Measurements from ENCODE around the gene DNAAF1. TPM values are rescaled to one million over a fixed set of nuclear protein-coding genes. Genes with fewer than 3 reads are reported as not detected.

The DNAAF1 gene
- total and polyA plus RNA-seq, 2 donors: 0.85 TPM; not detected in 1

GRCh38 chr16:84159007-84159406, 13.9 kb downstream of the DNAAF1 start:
- H3K4me1 ChIP-seq (ENCODE audit: insufficient read depth): no peaks in the 10 kb centered on the region
- WGBS: 24% methylated on average over 9 of the region's 9 CpGs
- DNase-seq (ENCODE audit: extremely low spot score): no peak
- no peak overlapping the region for H3K27ac ChIP-seq (ENCODE audit: low read depth)
- no peaks in the 10 kb centered on the region for H3K36me3 ChIP-seq (ENCODE audit: insufficient read depth)
- H3K4me3 ChIP-seq (ENCODE audit: low read depth, low read length): no peak overlapping the region

- no peak for DNase-seq (ENCODE audit: extremely low spot score)
- 49% methylated on average over 1 of the region's 1 CpG for WGBS
- Histone ChIP-seq H3K4me3 (ENCODE audit: low read depth, low read length) (no peak overlapping the region), H3K27ac (ENCODE audit: low read depth) (no peak overlapping the region), H3K36me3 (ENCODE audit: insufficient read depth) (no peaks in the 10 kb centered on the region), H3K4me1 (ENCODE audit: insufficient read depth) (no peaks in the 10 kb centered on the region)
Measured at GRCh38 chr16:84159800-84160199, 14.7 kb downstream of the DNAAF1 start.

DNA sequence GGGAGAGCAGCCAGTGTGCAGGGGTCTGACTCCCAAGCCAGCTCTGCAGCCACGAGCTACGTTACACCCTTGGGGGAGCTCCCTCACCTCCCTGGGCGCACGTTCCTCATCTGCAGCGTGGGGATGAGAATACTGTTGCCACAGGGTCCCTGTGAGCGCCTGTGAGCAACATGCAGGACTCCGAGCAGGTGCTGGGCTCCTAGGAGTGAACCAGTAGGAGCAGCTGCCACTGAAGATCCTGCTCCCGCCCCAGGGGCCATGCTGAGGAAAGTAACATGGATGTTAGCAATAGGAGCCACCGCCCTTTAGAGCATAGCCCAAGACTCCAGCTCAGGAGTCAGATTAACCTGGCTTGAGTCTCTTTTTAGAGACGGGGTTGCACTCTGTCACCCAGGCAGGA, 15.9 kb downstream of the DNAAF1 start:
- H3K36me3 ChIP-seq (ENCODE audit: insufficient read depth): no peaks in the 10 kb centered on the region
- no peak overlapping the region for H3K27ac ChIP-seq (ENCODE audit: low read depth)
- H3K4me1 ChIP-seq (ENCODE audit: insufficient read depth): no peaks in the 10 kb centered on the region
- no peak for DNase-seq (ENCODE audit: extremely low spot score)
- WGBS: 83% methylated on average over 10 of the region's 10 CpGs
- H3K4me3 ChIP-seq (ENCODE audit: low read depth, low read length): no peak overlapping the region

DNA sequence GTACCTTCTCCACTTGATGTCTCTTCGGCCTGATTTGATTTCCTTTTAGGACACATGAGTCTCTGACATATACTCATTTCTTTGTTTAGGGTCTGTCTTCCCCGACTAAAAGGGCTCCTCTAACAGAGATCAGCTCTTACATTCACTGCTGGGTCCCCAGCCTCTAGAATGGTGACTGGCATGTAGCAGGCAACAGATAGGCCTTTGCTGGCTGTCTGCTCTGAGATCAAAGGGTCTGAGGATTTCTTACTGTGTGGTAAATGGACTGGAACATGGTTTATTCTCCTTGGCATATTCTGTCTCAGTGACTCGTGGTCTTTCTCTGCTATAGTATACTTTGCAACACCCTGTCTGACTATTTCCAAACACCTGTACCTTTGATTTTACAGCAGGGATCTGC, 16.7 kb downstream of the DNAAF1 start:
- Histone ChIP-seq H3K4me1 (ENCODE audit: insufficient read depth) (no peaks in the 10 kb centered on the region), H3K4me3 (ENCODE audit: low read depth, low read length) (no peak overlapping the region), H3K36me3 (ENCODE audit: insufficient read depth) (no peaks in the 10 kb centered on the region), H3K27ac (ENCODE audit: low read depth) (no peak overlapping the region)
- DNase-seq (ENCODE audit: extremely low spot score): no peak
- 48% methylated on average over 3 of the region's 3 CpGs for WGBS

DNA sequence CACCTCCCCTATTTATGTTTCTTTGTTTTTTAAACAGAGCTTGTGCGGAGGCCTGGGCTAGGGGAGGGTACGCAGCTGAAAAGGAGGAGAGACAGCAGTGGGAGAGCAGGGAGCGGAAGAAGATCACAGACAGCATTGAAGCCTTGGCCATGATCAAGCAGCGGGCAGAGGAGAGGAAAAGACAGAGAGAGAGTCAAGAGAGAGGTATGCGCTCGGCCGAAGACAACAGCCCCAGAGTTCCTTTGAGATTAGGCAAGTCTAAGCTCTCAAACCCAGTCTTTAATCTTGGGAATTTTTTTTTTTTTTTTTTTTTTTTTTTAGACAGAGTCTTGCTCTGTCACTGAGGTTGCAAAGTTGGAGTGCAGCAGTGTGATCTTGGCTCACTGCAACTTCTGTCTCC, 20.6 kb downstream of the DNAAF1 start:
- 72% methylated on average over 7 of the region's 7 CpGs for WGBS
- Histone ChIP-seq H3K4me1 (ENCODE audit: insufficient read depth) (no peaks in the 10 kb centered on the region), H3K36me3 (ENCODE audit: insufficient read depth) (no peaks in the 10 kb centered on the region), H3K4me3 (ENCODE audit: low read depth, low read length) (no peak overlapping the region), H3K27ac (ENCODE audit: low read depth) (no peak overlapping the region)
- DNase-seq (ENCODE audit: extremely low spot score): no peak

GRCh38 chr16:84166796-84167695, 21.9 kb downstream of the DNAAF1 start:
- Histone ChIP-seq H3K27ac (ENCODE audit: low read depth) (no peak overlapping the region), H3K4me1 (ENCODE audit: insufficient read depth) (no peaks in the 10 kb centered on the region), H3K36me3 (ENCODE audit: insufficient read depth) (no peaks in the 10 kb centered on the region), H3K4me3 (ENCODE audit: low read depth, low read length) (no peak overlapping the region)
- no peak for DNase-seq (ENCODE audit: extremely low spot score)
- 73% methylated on average over 13 of the region's 13 CpGs for WGBS

DNA sequence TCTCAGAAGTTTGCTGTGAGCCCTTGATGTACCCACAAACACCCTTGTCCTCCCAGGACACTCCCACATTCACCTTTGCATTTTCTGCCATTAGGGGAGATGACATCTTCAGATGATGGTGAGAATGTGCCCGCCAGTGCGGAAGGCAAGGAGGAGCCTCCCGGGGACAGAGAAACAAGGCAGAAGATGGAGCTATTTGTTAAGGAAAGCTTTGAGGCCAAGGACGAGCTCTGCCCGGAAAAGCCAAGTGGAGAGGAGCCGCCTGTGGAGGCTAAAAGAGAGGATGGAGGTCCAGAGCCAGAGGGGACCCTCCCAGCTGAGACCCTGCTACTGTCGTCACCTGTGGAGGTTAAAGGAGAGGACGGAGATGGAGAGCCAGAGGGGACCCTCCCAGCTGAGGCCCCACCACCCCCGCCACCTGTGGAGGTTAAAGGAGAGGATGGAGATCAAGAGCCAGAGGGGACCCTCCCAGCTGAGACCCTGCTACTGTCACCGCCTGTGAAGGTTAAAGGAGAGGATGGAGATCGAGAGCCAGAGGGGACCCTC, 24.7 kb downstream of the DNAAF1 start:
- Histone ChIP-seq H3K27ac (ENCODE audit: low read depth) (no peak overlapping the region), H3K4me1 (ENCODE audit: insufficient read depth) (no peaks in the 10 kb centered on the region), H3K36me3 (ENCODE audit: insufficient read depth) (no peaks in the 10 kb centered on the region), H3K4me3 (ENCODE audit: low read depth, low read length) (no peak overlapping the region)
- 69% methylated on average over 11 of the region's 11 CpGs for WGBS
- DNase-seq (ENCODE audit: extremely low spot score): no peak

DNA sequence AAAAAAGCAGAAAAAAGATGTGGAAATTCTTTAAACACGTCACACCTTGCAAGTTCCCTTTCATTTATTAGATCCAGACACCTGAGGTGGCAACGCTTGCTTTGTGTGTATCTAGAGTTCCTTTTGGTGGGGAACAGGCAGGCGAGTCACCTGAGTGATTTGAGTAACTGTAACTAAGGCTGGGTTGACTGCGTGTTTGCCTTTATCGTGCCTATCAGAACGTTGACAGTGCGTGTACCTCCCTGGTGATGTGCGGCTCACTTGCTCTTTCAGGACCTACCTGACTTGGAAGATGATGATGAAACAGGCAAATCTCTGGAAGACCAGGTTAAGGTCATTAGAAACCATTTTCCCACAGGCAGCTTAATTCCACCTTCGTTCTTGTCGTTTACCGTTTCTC, 29.3 kb downstream of the DNAAF1 start:
- H3K36me3 ChIP-seq (ENCODE audit: insufficient read depth): no peaks in the 10 kb centered on the region
- no peak for DNase-seq (ENCODE audit: extremely low spot score)
- 84% methylated on average over 11 of the region's 11 CpGs for WGBS
- H3K4me3 ChIP-seq (ENCODE audit: low read depth, low read length): no peak overlapping the region
- H3K4me1 ChIP-seq (ENCODE audit: insufficient read depth): no peaks in the 10 kb centered on the region
- H3K27ac ChIP-seq (ENCODE audit: low read depth): no peak overlapping the region

- 43% methylated on average over 10 of the region's 10 CpGs for WGBS
- no peak overlapping the region for H3K27ac ChIP-seq (ENCODE audit: low read depth)
- no peak for DNase-seq (ENCODE audit: extremely low spot score)
- no peaks in the 10 kb centered on the region for H3K4me1 ChIP-seq (ENCODE audit: insufficient read depth)
- no peak overlapping the region for H3K4me3 ChIP-seq (ENCODE audit: low read depth, low read length)
- H3K36me3 ChIP-seq (ENCODE audit: insufficient read depth): peaks cover 2% of the 10 kb centered on the region
Measured at GRCh38 chr16:84175350-84176081, 30.4 kb downstream of the DNAAF1 start.

- WGBS: 59% methylated on average over 18 of the region's 18 CpGs
- no peak for DNase-seq (ENCODE audit: extremely low spot score)
- Histone ChIP-seq H3K36me3 (ENCODE audit: insufficient read depth) (peaks cover 4% of the 10 kb centered on the region), H3K4me1 (ENCODE audit: insufficient read depth) (no peaks in the 10 kb centered on the region), H3K27ac (ENCODE audit: low read depth) (no peak overlapping the region), H3K4me3 (ENCODE audit: low read depth, low read length) (no peak overlapping the region)
Measured at GRCh38 chr16:84176192-84177053, 31.3 kb downstream of the DNAAF1 start.

DNA sequence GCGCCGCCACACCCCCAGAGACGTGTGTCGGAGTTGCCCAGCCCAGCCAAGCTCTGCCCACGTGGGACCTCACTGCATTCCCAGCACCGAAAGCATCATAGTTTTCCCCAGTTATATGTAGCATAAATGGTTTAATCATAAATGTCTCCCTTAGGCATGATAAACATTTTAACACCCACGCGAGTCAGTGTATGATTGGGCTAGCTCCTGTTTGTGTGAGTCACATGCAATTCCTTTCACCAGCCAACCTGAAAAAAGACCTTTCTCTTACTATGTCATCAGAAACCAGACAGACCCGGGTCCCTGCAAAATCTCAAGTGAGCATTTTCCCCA, 32.6 kb downstream of the DNAAF1 start:
- Histone ChIP-seq H3K4me3 (ENCODE audit: low read depth, low read length) (no peak overlapping the region), H3K36me3 (ENCODE audit: insufficient read depth) (peaks cover 9% of the 10 kb centered on the region), H3K27ac (ENCODE audit: low read depth) (peak overlapping the region; percentile 46), H3K4me1 (ENCODE audit: insufficient read depth) (no peaks in the 10 kb centered on the region)
- DNase-seq (ENCODE audit: extremely low spot score): no peak
- WGBS: 53% methylated on average over 9 of the region's 9 CpGs

- H3K36me3 ChIP-seq (ENCODE audit: insufficient read depth): peaks cover 9% of the 10 kb centered on the region
- no peak for DNase-seq (ENCODE audit: extremely low spot score)
- WGBS: 84% methylated on average over 15 of the region's 15 CpGs
- H3K27ac ChIP-seq (ENCODE audit: low read depth): no peak overlapping the region
- H3K4me1 ChIP-seq (ENCODE audit: insufficient read depth): no peaks in the 10 kb centered on the region
- no peak overlapping the region for H3K4me3 ChIP-seq (ENCODE audit: low read depth, low read length)
Measured at GRCh38 chr16:84178146-84178765, 33.1 kb downstream of the DNAAF1 start.

Measured in urinary bladder (tissue), 4 donors.